Measurements from ENCODE around the gene UBLCP1.

Gene UBLCP1

DNA sequence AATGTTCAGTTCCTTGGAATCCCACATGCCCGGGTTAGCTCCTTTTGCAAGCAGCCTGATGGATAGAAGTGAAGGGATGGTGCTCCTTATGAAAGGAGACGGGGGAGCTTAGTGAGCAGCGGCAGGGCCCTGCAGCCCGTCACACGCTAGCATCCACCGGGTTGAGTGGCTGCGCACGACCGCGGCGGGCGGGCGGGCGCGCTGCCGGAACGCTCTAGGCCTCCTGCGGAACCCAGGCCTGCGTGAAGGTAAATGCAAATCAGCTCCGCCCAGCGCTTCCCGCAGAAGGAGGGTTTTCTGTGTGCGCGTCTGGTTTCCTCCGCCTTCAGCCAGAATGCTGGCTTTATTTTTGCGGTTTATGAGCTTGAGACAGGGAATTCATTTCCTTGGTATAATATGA is 47.4 kb downstream of the UBLCP1 start:
- no peak overlapping the region for H3K27ac Mint-ChIP-seq
- peak overlapping the region; percentile 39 for H3K4me3 Mint-ChIP-seq
- H3K36me3 Mint-ChIP-seq (ENCODE audit: low read depth) = no peaks in the 10 kb centered on the region
- H3K27me3 Mint-ChIP-seq (ENCODE audit: low read depth) = peaks cover 70% of the 10 kb centered on the region
- peaks cover 5% of the 10 kb centered on the region for H3K4me1 Mint-ChIP-seq (ENCODE audit: low read depth)
- H3K9me3 Mint-ChIP-seq = no peaks in the 10 kb centered on the region
- no peak for DNase-seq (ENCODE audit: low spot score)

- H3K36me3 Mint-ChIP-seq (ENCODE audit: low read depth) = no peaks in the 10 kb centered on the region
- peaks cover 5% of the 10 kb centered on the region for H3K4me1 Mint-ChIP-seq (ENCODE audit: low read depth)
- no peak for DNase-seq (ENCODE audit: low spot score)
- no peak overlapping the region for H3K27ac Mint-ChIP-seq
- no peak overlapping the region for H3K4me3 Mint-ChIP-seq
- H3K9me3 Mint-ChIP-seq = no peaks in the 10 kb centered on the region
- H3K27me3 Mint-ChIP-seq (ENCODE audit: low read depth) = peaks cover 66% of the 10 kb centered on the region
Measured at GRCh38 chr5:159311063-159311462, 48.0 kb downstream of the UBLCP1 start.

DNA sequence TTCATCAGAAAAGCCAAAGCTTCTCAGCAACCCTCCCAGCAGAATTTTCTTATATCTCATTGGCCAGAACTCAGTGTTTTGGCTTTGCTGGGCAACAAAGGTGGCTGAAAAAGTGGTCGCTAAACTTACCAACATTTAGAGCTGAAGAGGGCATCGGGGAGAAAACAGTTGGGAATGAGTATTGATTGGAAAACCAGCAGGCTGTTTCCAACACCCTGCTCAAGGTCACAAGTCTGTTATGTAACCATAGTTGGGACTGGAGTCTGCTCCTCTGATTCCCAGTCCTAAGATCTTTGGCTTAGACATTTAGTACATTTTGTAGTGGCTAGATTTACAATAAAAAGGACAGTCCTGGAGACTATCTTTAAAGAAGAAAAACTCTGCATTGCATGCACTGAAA is 50.1 kb downstream of the UBLCP1 start:
- Mint-ChIP-seq H3K4me1 (ENCODE audit: low read depth) (peaks cover 5% of the 10 kb centered on the region), H3K36me3 (ENCODE audit: low read depth) (no peaks in the 10 kb centered on the region), H3K4me3 (no peak overlapping the region), H3K27ac (no peak overlapping the region), H3K27me3 (ENCODE audit: low read depth) (peaks cover 56% of the 10 kb centered on the region), H3K9me3 (no peaks in the 10 kb centered on the region)
- no peak for DNase-seq (ENCODE audit: low spot score)

DNA sequence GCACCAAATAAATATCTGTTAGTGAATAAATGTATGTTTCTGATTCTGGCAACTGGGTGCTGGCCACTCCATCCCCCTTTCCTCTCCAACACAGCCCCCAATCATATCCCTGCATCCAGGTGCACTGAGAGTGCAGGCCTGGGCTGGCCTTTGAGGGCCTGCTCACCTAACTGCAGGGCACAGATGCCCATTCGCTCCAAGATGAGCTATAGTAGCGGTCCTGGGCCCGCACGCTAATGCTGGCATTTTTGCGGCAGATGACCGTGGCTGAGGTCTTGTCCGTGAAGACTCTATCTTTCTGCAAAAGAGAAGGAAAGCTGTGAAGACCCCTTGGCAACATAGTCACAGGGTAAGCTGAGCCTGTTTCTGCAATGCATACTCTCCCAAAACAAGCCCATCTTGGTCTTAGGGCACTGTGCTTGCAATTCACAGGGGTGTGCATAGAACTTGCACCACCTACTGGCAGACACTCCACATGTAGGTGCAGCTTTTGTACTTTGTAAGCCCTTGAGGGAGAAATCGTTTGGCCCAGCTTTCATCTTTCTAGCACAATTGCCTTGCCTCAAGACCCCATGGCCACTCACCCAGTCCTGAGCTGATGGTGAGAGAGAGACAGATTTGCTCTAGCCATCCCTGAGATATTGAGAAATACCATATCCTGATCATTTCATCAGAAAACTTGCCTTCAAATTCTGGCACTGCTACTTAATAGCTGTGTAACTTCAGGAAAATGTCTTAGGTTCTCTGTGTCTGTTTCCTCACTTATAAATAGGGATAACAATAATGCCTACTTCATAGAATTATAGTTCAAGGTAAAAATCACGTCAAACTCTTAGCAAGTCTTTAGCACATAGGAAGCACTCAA is 53.7 kb downstream of the UBLCP1 start:
- H3K27ac Mint-ChIP-seq = no peak overlapping the region
- no peaks in the 10 kb centered on the region for H3K9me3 Mint-ChIP-seq
- H3K4me3 Mint-ChIP-seq = no peak overlapping the region
- H3K4me1 Mint-ChIP-seq (ENCODE audit: low read depth) = no peaks in the 10 kb centered on the region
- H3K36me3 Mint-ChIP-seq (ENCODE audit: low read depth) = no peaks in the 10 kb centered on the region
- H3K27me3 Mint-ChIP-seq (ENCODE audit: low read depth) = peaks cover 39% of the 10 kb centered on the region
- peak; percentile 23 for DNase-seq (ENCODE audit: low spot score)

- Mint-ChIP-seq H3K9me3 (no peaks in the 10 kb centered on the region), H3K4me3 (no peak overlapping the region), H3K27ac (no peak overlapping the region)
Measured at GRCh38 chr5:159317849-159318248, 54.8 kb downstream of the UBLCP1 start.

GRCh38 chr5:159318448-159318847 is 55.4 kb downstream of the UBLCP1 start:
- no peak overlapping the region for H3K4me3 Mint-ChIP-seq
- H3K27me3 Mint-ChIP-seq (ENCODE audit: low read depth) = peaks cover 32% of the 10 kb centered on the region
- no peak overlapping the region for H3K27ac Mint-ChIP-seq
- H3K36me3 Mint-ChIP-seq (ENCODE audit: low read depth) = no peaks in the 10 kb centered on the region
- DNase-seq (ENCODE audit: low spot score) = no peak
- no peaks in the 10 kb centered on the region for H3K9me3 Mint-ChIP-seq
- no peaks in the 10 kb centered on the region for H3K4me1 Mint-ChIP-seq (ENCODE audit: low read depth)

More at GRCh38 chr5:159317849-159318248, 54.8 kb downstream of the UBLCP1 start:
- no peaks in the 10 kb centered on the region for H3K4me1 Mint-ChIP-seq (ENCODE audit: low read depth)
- H3K27me3 Mint-ChIP-seq (ENCODE audit: low read depth) = peaks cover 34% of the 10 kb centered on the region
- DNase-seq (ENCODE audit: low spot score) = no peak
- H3K36me3 Mint-ChIP-seq (ENCODE audit: low read depth) = no peaks in the 10 kb centered on the region

- no peak for DNase-seq (ENCODE audit: low spot score)
- H3K36me3 Mint-ChIP-seq (ENCODE audit: low read depth) = no peaks in the 10 kb centered on the region
- H3K4me3 Mint-ChIP-seq = no peak overlapping the region
- no peaks in the 10 kb centered on the region for H3K9me3 Mint-ChIP-seq
- peaks cover 28% of the 10 kb centered on the region for H3K27me3 Mint-ChIP-seq (ENCODE audit: low read depth)
- H3K27ac Mint-ChIP-seq = no peak overlapping the region
- H3K4me1 Mint-ChIP-seq (ENCODE audit: low read depth) = no peaks in the 10 kb centered on the region
Measured at GRCh38 chr5:159319363-159319762, 56.3 kb downstream of the UBLCP1 start.

DNA sequence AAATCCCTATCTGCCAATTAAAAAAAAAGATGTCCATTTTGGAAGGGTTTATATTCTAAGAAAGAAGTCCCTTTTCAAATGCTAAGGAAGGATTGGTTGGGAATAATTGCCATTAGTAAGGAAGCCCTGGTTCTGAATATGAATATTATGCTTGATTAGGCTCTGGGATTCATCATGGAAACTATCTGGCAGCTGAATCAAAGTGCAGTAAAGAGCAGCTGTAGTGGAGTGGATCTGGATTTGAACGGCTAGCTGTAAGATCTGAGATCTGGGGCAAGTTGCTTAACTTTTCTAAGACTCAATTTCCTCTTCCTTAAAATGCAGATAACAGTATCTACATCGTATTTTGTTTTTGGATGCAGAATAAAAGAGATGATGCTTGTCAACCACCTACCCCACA is 56.7 kb downstream of the UBLCP1 start:
- Mint-ChIP-seq H3K9me3 (no peaks in the 10 kb centered on the region), H3K4me1 (ENCODE audit: low read depth) (no peaks in the 10 kb centered on the region), H3K27ac (no peak overlapping the region), H3K36me3 (ENCODE audit: low read depth) (no peaks in the 10 kb centered on the region), H3K27me3 (ENCODE audit: low read depth) (peaks cover 31% of the 10 kb centered on the region), H3K4me3 (no peak overlapping the region)
- no peak for DNase-seq (ENCODE audit: low spot score)

DNA sequence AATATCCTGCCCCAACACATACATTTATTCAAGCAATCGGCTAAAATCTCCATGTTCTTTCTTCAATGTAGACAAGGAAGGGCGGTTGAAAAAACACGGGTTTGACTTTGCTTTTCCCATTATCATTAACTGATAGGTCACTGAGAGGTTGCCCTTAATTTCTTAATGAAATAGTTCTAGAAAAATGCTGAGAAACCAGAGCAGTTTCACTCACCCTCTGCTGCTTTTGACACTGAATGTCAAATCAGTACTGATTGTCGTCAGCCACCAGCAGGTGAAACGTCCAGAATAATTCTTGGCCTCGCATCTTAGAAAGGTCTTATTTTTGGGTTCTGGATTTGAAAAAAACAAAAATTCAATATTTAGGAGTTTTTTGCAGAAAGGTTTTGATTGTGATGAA is 59.1 kb downstream of the UBLCP1 start:
- H3K4me3 Mint-ChIP-seq = no peak overlapping the region
- no peaks in the 10 kb centered on the region for H3K36me3 Mint-ChIP-seq (ENCODE audit: low read depth)
- no peak for DNase-seq (ENCODE audit: low spot score)
- H3K27ac Mint-ChIP-seq = no peak overlapping the region
- H3K9me3 Mint-ChIP-seq = no peaks in the 10 kb centered on the region
- H3K4me1 Mint-ChIP-seq (ENCODE audit: low read depth) = no peaks in the 10 kb centered on the region
- H3K27me3 Mint-ChIP-seq (ENCODE audit: low read depth) = peaks cover 33% of the 10 kb centered on the region

DNA sequence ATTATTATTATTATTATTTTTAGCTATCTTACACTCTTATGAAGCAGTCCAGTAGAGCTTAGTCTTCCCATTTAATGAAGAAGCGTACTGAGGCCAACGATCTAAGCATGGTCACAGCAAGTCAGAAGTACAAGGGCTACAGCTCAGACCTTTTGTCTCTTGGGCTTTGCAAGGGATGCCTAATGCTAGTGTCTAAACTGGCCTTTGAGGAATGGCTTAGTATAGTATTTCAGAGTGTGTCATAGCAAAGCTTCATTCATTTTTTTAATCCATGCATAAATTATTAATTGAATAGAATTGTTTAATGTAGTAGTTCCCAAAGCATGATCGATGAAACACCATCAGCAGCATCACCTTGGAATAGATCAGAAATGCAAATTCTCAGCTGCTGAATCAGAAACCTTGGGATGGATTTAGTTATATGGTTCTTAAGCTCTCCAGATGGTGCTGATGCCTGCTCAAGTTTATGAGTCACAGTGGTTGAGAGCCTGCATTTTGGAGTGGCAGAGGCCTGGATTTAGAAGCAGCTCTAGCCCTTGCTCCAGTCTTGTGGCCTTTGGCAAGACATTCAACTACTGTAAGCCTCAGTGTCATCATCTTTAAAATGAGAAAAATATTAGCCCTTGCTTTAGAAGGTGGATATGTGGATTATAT is 61.1 kb downstream of the UBLCP1 start:
- Mint-ChIP-seq H3K4me3 (no peak overlapping the region), H3K27ac (no peak overlapping the region), H3K36me3 (ENCODE audit: low read depth) (no peaks in the 10 kb centered on the region), H3K27me3 (ENCODE audit: low read depth) (peaks cover 45% of the 10 kb centered on the region), H3K4me1 (ENCODE audit: low read depth) (no peaks in the 10 kb centered on the region), H3K9me3 (no peaks in the 10 kb centered on the region)
- DNase-seq (ENCODE audit: low spot score) = no peak

- no peak for DNase-seq (ENCODE audit: low spot score)
- Mint-ChIP-seq H3K27ac (no peak overlapping the region), H3K9me3 (no peaks in the 10 kb centered on the region), H3K4me1 (ENCODE audit: low read depth) (no peaks in the 10 kb centered on the region), H3K27me3 (ENCODE audit: low read depth) (peaks cover 46% of the 10 kb centered on the region), H3K4me3 (no peak overlapping the region), H3K36me3 (ENCODE audit: low read depth) (no peaks in the 10 kb centered on the region)
Measured at GRCh38 chr5:159324986-159325385, 61.9 kb downstream of the UBLCP1 start.

GRCh38 chr5:159330131-159330800 is 67.2 kb downstream of the UBLCP1 start, which contains the start of gene IL12B:
Gene IL12B, minus strand, starts transcription at chr5:159330487. Its CDS starts 3,705 bp downstream, at chr5:159326782.
- no peak for DNase-seq (ENCODE audit: low spot score)
- Mint-ChIP-seq H3K4me1 (ENCODE audit: low read depth) (peaks cover 34% of the 10 kb centered on the region), H3K9me3 (no peaks in the 10 kb centered on the region), H3K4me3 (peak within 1 kb of the TSS; percentile 76), H3K27me3 (ENCODE audit: low read depth) (peaks cover 53% of the 10 kb centered on the region), H3K27ac (no peak within 1 kb of the TSS), H3K36me3 (ENCODE audit: low read depth) (no peaks in the 10 kb centered on the region)

DNA sequence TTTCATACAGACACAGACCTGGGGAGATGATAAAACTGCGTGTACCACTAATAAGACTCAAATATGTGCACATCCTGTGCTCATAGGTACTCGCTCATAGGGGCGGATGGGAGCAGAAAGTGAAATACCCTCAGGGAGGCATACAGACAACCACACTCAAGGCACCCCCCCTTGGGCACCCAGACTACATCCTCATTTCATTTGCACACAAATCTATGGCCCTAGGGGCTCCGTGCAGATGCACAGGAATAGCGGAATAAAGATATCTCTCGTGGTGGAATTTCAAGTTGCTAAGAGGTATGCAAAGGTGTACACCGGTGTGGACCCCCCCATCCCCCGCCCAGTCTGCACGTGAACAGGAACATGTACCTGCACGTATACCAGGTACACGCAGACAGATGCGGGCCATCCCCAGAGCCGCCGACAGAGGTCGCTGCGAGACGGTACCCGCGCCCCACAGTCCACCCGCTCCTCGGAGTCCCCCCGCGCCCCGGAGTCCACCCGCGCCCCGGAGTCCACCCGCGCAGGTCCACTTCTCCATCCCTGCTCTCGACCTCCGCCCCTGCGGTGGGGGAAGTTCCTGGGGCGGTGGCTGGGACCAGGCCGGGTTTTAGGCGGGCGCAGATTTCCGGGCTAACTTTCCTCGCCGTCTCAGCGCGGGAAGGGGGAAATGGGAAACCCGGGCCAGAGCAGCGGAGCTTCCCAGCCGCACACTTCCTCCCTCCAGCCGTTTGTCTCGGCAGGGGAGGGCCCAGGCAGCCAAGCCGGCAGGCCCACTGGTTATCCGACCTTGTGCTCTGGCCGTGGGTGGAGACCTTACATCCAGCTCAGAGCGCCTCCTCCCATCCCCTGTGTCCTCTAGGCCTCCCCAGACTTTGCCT is 68.2 kb downstream of the UBLCP1 start:
- peak overlapping the region; percentile 76 for H3K4me3 Mint-ChIP-seq
- peaks cover under 1% of the 10 kb centered on the region for H3K9me3 Mint-ChIP-seq
- peaks cover 41% of the 10 kb centered on the region for H3K4me1 Mint-ChIP-seq (ENCODE audit: low read depth)
- H3K27ac Mint-ChIP-seq = peak overlapping the region; percentile 36
- DNase-seq (ENCODE audit: low spot score) = peak; percentile 28
- peaks cover 50% of the 10 kb centered on the region for H3K27me3 Mint-ChIP-seq (ENCODE audit: low read depth)
- H3K36me3 Mint-ChIP-seq (ENCODE audit: low read depth) = no peaks in the 10 kb centered on the region

Data from T-helper 2 cell treated with Interferon-gamma antibody and Interleukin-4, amounts not matched to agents 5 μg/mL and 100 μg/mL, for 36 hours (primary cell).